ENCODE measurements around the gene RPH3AL.

Gene RPH3AL

DNA sequence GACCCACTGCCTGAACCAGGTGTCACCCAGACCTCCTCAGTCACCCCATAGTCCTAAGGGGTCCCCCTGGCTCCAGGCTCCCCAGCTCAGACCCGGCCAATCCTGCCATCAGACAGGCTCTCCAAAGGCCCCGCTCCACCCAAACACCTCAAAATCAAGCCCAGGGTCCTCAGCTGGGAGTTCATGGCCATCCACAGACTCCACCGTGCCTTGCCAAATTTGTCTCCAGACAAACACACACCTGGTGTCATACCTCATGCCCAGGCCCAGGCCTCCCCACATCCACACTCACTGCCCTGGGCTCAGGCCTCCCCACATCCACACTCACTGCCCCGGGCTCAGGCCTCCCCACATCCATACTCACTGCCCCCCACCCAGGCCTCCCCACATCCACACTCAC is 12.5 kb downstream of the RPH3AL start:
- DNase-seq (ENCODE audit: low read depth): no peak
- no peak for TF ChIP-seq MYC (IDR thresholded peaks at IDR 0.05; ENCODE audit: low read depth, low read length)
- no peak for TF ChIP-seq POLR2A (IDR thresholded peaks at IDR 0.05; ENCODE audit: extremely low read depth, insufficient read length)
- TF ChIP-seq, protein P1, sequence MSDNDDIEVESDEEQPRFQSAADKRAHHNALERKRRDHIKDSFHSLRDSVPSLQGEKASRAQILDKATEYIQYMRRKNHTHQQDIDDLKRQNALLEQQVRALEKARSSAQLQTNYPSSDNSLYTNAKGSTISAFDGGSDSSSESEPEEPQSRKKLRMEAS (IDR thresholded peaks at IDR 0.05; ENCODE audit: low read depth, low read length): no peak
- TF ChIP-seq, protein P2, sequence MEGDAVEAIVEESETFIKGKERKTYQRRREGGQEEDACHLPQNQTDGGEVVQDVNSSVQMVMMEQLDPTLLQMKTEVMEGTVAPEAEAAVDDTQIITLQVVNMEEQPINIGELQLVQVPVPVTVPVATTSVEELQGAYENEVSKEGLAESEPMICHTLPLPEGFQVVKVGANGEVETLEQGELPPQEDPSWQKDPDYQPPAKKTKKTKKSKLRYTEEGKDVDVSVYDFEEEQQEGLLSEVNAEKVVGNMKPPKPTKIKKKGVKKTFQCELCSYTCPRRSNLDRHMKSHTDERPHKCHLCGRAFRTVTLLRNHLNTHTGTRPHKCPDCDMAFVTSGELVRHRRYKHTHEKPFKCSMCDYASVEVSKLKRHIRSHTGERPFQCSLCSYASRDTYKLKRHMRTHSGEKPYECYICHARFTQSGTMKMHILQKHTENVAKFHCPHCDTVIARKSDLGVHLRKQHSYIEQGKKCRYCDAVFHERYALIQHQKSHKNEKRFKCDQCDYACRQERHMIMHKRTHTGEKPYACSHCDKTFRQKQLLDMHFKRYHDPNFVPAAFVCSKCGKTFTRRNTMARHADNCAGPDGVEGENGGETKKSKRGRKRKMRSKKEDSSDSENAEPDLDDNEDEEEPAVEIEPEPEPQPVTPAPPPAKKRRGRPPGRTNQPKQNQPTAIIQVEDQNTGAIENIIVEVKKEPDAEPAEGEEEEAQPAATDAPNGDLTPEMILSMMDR (IDR thresholded peaks at IDR 0.05; ENCODE audit: low read depth, low read length): no peak
- H3K4me3 ChIP-seq (ENCODE audit: low read depth, low read length): no peak overlapping the region

GRCh38 chr17:339193-340061 is 13.2 kb downstream of the RPH3AL start:
- TF ChIP-seq POLR2A (IDR thresholded peaks at IDR 0.05; ENCODE audit: extremely low read depth, insufficient read length): no peak
- TF ChIP-seq, protein P2 (IDR thresholded peaks at IDR 0.05; ENCODE audit: low read depth, low read length): no peak
- TF ChIP-seq, protein P1 (IDR thresholded peaks at IDR 0.05; ENCODE audit: low read depth, low read length): no peak
- TF ChIP-seq MYC (IDR thresholded peaks at IDR 0.05; ENCODE audit: low read depth, low read length): no peak
- no peak for DNase-seq (ENCODE audit: low read depth)
- no peak overlapping the region for H3K4me3 ChIP-seq (ENCODE audit: low read depth, low read length)

- no peak for DNase-seq (ENCODE audit: low read depth)
- no peak overlapping the region for H3K4me3 ChIP-seq (ENCODE audit: low read depth, low read length)
- TF ChIP-seq, protein P2 (IDR thresholded peaks at IDR 0.05; ENCODE audit: low read depth, low read length): no peak
- TF ChIP-seq MYC (IDR thresholded peaks at IDR 0.05; ENCODE audit: low read depth, low read length) (no peak), POLR2A (IDR thresholded peaks at IDR 0.05; ENCODE audit: extremely low read depth, insufficient read length) (no peak)
- TF ChIP-seq, protein P1 (IDR thresholded peaks at IDR 0.05; ENCODE audit: low read depth, low read length): no peak
Measured at GRCh38 chr17:338442-339192, 14.0 kb downstream of the RPH3AL start.

DNA sequence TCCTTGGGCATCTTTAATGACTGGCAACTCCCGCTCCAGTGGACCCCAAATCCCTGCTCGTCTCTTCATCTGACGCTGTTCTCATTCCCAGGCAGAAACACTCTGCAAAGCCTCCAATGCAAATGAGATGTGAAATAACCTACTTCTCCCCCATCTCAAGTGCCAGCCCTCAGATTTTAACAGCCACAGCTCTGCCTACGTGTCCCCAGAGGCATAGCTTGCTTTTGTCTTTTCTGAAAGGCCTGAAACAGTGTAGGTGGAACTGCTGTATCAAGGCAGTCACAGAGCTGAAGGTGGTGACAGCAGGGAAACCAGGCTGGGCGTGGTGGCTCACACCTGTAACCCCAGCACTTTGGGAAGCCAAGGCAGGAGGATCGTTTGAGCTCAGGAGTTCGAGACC is 14.7 kb downstream of the RPH3AL start:
- TF ChIP-seq, protein P2 (IDR thresholded peaks at IDR 0.05; ENCODE audit: low read depth, low read length): no peak
- TF ChIP-seq, protein P1 (IDR thresholded peaks at IDR 0.05; ENCODE audit: low read depth, low read length): no peak
- TF ChIP-seq MYC (IDR thresholded peaks at IDR 0.05; ENCODE audit: low read depth, low read length) (no peak), POLR2A (IDR thresholded peaks at IDR 0.05; ENCODE audit: extremely low read depth, insufficient read length) (no peak)
- no peak overlapping the region for H3K4me3 ChIP-seq (ENCODE audit: low read depth, low read length)
- no peak for DNase-seq (ENCODE audit: low read depth)

DNA sequence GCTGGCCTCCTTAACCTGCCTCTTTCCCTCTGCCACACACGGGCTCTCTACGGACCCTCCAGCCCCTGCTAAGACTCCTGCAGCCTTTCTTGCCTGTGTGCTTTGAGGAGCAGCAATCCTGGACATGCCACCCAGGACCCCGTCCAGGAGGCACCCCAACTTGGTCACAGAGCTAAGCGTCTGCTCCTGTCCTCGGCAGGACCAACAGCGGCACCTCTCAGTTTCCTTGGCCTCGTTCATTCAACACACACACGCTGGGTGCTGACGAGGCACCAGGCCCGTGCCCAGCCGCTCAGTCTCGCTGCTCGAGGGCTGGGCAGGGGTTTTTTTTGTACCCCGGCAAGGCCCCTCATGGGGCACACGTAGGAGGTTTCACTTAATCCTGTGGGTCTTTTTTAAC is 15.2 kb downstream of the RPH3AL start:
- TF ChIP-seq, protein P2 (IDR thresholded peaks at IDR 0.05; ENCODE audit: low read depth, low read length): no peak
- TF ChIP-seq POLR2A (IDR thresholded peaks at IDR 0.05; ENCODE audit: extremely low read depth, insufficient read length): no peak
- TF ChIP-seq, protein P1 (IDR thresholded peaks at IDR 0.05; ENCODE audit: low read depth, low read length): no peak
- TF ChIP-seq MYC (IDR thresholded peaks at IDR 0.05; ENCODE audit: low read depth, low read length): no peak
- no peak for DNase-seq (ENCODE audit: low read depth)
- no peak overlapping the region for H3K4me3 ChIP-seq (ENCODE audit: low read depth, low read length)

Data from NB4 (cell line).